Placental pericyte (primary cell): ENCODE measurements around the gene ITGB5. TPM values are rescaled to one million over a fixed set of nuclear protein-coding genes. Genes with fewer than 3 reads are reported as not detected.

Source experiments
- small RNA-seq: library from RNA; depleted of rRNA; stranded (forward); fragments of <200 nt; gene quantifications from one replicate; pipeline ENCODE3, GENCODE V24; 2012; ENCODE audit warnings: low replicate concordance
- total RNA-seq: library from RNA; depleted of rRNA; stranded (reverse); fragments of >200 nt; gene quantifications from 2 replicates; pipeline ENCODE4 v1.2.3, GENCODE V29; 2012

The ITGB5 gene, protein sequence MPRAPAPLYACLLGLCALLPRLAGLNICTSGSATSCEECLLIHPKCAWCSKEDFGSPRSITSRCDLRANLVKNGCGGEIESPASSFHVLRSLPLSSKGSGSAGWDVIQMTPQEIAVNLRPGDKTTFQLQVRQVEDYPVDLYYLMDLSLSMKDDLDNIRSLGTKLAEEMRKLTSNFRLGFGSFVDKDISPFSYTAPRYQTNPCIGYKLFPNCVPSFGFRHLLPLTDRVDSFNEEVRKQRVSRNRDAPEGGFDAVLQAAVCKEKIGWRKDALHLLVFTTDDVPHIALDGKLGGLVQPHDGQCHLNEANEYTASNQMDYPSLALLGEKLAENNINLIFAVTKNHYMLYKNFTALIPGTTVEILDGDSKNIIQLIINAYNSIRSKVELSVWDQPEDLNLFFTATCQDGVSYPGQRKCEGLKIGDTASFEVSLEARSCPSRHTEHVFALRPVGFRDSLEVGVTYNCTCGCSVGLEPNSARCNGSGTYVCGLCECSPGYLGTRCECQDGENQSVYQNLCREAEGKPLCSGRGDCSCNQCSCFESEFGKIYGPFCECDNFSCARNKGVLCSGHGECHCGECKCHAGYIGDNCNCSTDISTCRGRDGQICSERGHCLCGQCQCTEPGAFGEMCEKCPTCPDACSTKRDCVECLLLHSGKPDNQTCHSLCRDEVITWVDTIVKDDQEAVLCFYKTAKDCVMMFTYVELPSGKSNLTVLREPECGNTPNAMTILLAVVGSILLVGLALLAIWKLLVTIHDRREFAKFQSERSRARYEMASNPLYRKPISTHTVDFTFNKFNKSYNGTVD
- total RNA-seq, result 247 and 383 TPM in 2 replicates

DNA sequence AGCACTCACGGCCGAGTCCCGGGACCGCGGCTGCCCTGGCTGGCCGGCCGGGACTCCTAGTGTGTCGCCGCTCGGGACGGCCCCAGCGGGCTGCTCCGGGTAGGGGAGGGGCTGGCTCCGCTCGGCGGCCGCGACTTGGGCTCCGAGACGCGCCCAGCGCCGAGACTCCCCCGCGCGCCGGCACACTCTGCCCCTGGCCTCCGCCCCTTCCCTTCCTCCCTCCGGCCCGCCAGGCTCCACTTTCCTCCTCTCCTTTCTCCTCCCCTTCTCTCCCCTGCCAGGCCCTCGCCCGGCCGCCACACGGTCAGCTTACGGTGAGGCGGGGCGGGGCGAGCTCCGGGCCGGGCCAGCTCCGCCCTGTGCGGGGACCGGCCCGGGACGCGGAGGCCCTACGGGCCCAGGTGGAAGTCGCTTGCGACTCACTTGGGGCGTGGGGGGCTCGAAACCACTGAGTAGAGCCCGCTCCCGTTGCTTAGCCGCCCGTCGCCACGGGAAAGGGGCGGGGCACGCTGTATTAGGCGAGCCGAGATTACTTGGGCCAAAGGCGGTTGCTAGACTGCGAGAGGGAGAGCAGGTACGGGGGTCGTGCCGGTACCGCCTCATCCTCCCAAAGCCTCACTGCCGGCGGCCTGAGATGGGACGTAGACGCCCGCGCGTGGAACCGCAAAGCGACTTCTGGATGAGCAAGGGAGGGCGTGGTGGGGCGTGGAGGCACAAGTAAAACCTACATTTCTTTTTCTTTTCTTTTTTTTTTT is at the start of gene ITGB5:
ITGB5 (minus strand) TSS at position 189 of the 755 bp plus-strand sequence. CDS start 365 bp downstream, outside the sequence.

DNA sequence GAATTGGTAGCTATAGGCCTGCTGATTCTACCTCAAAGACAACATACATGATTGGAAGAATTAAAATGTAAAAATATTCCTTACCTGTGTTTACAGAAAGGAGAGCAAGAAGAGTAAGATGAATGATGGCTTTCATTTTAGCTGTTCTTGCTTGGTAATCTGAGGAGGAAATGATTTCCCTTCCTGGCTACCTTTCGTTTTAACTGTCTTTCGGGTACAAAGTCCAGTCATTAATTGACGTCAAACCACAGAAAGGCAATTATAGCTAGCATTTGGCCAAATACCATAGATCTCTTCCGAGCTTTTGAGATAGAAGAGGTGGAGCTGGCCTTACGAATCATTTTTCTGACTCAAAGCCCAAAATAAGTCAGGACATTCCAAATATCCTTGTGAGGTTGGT is 47.4 kb upstream of the ITGB5 start, which contains the start of gene MUC13:
MUC13 (minus strand) TSS at position 175 of the 400 bp plus-strand sequence; CDS start at position 136, 39 bp downstream.

DNA sequence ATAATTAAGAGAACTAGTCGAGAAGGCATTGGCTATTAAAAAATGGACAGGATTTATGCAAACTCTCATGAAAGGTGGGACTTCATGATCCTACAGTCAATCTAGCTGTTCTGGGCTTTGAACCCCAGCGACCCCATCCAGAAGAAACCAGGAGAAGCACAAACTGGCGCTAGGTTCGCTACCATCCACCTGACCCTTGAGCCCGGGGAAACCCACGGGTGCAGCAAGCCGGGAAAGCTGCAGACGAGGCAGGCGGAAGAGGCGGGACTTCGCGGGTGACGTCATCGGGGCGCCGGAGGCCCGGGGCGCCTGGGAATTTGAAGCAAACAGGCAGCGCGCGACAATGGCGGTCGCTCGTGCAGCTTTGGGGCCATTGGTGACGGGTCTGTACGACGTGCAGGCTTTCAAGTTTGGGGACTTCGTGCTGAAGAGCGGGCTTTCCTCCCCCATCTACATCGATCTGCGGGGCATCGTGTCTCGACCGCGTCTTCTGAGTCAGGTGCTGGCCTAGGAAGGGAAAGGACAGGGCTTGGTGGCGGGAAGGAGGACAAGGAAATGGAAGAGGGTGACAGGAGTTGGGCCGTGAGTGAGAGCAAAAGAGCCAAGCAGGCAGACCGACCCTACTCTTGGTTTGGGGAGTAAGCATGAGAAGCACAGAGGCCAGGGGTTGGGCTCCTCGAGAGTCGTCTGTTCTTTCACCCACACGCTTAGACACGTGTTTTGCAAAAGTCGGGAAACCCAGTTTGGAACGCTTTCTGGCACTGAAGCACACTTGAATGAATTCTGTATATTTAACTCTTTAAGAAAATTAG is 156.8 kb downstream of the ITGB5 start, which contains the start of gene UMPS:
UMPS (plus strand) TSS at position 324 of the 812 bp plus-strand sequence; CDS start at position 344, 20 bp downstream.

Small RNA genes lying within 50 kb of the gene (small RNA-seq; reads per million reads assigned to genes)
- gene MIR544B, result 8.5 reads per million, percentile 93 among the genes with 10 or more reads in this experiment

Other genes with a start within 250 kb of the ITGB5 start
- 14.4 and 30.4 TPM in 2 replicates for gene UMPS, start 156.9 kb downstream of the ITGB5 start, total RNA-seq
- gene MUC13, start 47.4 kb upstream of the ITGB5 start, total RNA-seq, result not detected in 2 replicates
- gene HEG1, start 168.6 kb upstream of the ITGB5 start, total RNA-seq, result 93.2 and 370 TPM in 2 replicates